ENCODE measurements around the gene CTF1.
"Not testable (repeated sequence)": the region's sequence is repeated elsewhere in the genome, so short reads cannot be mapped to it uniquely, and the experiment has no call there.

CTF1 gene, protein sequence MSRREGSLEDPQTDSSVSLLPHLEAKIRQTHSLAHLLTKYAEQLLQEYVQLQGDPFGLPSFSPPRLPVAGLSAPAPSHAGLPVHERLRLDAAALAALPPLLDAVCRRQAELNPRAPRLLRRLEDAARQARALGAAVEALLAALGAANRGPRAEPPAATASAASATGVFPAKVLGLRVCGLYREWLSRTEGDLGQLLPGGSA

DNA sequence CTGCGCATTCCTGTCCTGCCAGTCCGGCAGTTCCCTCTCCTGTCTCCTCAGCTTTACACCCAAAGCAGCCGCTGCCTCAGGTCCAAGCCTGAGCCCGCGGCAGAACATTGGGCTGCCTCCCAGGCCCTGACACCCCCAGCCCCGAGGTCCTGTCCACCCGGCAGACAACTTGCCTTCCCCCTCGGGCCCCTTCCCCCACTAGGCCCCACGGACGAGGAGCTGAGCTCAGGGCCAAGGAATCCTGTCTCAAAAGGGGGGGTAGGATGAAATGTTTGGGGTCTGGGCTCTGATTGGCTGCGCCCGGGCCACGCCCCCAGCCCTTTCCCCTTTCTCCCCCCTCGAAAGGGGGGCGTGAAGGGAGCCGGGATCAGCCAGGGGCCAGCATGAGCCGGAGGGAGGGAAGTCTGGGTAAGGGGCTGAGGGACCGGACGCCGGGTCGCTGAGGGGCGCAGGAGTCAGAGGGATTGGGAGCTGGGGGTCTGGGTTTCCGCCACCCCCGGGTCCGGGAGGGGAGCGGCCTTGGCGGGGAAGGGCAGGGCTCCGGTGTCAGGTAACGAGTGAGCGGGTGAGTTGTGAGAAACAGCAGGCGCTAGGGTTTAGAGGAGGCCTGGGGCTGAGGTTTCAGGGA is at the start of gene CTF1:
TSS of gene CTF1 (plus strand) at position 354 of the 628 bp plus-strand sequence. CDS start at position 384, 30 bp downstream.
- TF ChIP-seq, protein P1, sequence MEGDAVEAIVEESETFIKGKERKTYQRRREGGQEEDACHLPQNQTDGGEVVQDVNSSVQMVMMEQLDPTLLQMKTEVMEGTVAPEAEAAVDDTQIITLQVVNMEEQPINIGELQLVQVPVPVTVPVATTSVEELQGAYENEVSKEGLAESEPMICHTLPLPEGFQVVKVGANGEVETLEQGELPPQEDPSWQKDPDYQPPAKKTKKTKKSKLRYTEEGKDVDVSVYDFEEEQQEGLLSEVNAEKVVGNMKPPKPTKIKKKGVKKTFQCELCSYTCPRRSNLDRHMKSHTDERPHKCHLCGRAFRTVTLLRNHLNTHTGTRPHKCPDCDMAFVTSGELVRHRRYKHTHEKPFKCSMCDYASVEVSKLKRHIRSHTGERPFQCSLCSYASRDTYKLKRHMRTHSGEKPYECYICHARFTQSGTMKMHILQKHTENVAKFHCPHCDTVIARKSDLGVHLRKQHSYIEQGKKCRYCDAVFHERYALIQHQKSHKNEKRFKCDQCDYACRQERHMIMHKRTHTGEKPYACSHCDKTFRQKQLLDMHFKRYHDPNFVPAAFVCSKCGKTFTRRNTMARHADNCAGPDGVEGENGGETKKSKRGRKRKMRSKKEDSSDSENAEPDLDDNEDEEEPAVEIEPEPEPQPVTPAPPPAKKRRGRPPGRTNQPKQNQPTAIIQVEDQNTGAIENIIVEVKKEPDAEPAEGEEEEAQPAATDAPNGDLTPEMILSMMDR (IDR thresholded peaks at IDR 0.05; ENCODE audit: insufficient read depth, low read depth, low read length, missing control alignments): no peak
- peak within 1 kb of the TSS; percentile 48 for H3K4me3 ChIP-seq (ENCODE audit: low read length)
- DNase-seq (ENCODE audit: low read depth): peak; percentile 76

DNA sequence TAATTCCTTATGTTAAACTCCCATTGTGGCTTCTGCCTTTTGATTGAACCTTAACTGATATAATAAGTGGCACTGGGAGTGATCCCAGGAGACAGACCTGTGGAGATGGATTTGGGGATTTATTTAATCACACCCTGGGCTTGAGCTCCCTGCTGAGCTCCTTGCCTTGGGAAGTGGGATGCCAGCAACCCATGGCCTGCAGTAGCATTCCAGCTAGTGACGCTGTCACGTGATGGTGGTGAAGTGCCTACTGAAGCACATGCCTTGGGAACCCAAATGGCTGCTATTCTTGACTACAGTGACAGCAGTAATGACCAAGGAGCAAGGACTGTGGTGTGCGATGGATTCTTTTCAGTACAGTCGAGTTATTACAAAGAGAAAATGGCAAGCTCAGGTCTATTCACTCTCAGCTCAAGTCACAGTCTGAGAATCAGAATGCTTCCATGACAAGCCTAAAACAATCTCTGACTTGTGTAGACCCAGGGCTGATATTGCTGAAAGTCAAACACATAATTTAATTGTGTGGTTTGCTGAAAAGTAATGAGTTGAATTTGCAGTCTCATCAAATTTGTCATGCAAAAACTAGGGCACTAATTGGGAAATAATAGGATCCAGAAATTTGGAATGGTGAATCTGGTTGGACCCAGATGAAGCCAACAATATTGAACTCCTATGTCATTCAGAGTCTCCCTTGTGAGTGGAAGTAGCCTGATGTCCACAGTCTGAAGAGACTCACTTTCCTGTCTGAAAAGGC is 49.6 kb upstream of the CTF1 start:
- TF ChIP-seq, protein P1 (IDR thresholded peaks at IDR 0.05; ENCODE audit: insufficient read depth, low read depth, low read length, missing control alignments): no peak
- DNase-seq (ENCODE audit: low read depth): no peak
- no peak overlapping the region for H3K4me3 ChIP-seq (ENCODE audit: low read length)

DNA sequence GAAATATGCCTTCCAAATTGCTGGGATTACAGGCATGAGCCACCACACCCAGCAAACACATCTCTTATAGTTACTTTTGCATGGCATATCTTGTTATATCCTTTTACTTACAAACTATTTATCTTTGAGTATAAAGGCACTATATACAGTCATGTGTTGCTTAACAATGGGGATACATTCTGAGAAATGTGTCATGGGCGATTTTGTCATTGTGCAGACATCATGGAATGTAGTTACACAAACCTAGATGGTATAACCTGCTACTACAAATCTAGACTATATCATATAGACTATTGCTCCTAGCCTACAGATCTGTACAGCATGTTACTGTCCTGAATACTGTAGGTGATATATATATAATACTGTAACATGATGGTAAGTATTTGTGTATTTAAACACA is 46.2 kb upstream of the CTF1 start:
- TF ChIP-seq, protein P1 (IDR thresholded peaks at IDR 0.05; ENCODE audit: insufficient read depth, low read depth, low read length, missing control alignments): no peak
- DNase-seq (ENCODE audit: low read depth): peak; percentile 65
- H3K4me3 ChIP-seq (ENCODE audit: low read length): no peak overlapping the region

DNA sequence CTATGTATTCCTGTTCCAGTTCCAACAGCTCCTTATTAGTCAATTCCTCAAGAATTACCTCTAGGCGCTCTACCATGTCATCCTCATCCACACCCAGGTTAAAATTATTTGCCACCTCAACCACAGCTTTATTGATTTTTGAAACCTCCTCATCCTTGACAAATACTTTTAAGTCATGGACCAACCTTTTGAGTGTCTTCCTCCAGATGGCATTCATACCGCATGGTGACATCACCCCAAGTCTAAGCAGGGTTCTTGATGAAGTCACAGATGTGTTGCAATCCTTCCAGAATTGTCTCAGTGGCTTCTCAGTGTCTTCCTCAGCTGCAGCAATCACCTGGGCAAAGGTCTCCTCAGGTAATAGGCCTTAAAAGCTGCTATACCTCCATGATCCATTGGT is 42.7 kb upstream of the CTF1 start:
- TF ChIP-seq, protein P1 (IDR thresholded peaks at IDR 0.05; ENCODE audit: insufficient read depth, low read depth, low read length, missing control alignments): no peak
- DNase-seq (ENCODE audit: low read depth): peak; percentile 92
- H3K4me3 ChIP-seq (ENCODE audit: low read length): no peak overlapping the region

DNA sequence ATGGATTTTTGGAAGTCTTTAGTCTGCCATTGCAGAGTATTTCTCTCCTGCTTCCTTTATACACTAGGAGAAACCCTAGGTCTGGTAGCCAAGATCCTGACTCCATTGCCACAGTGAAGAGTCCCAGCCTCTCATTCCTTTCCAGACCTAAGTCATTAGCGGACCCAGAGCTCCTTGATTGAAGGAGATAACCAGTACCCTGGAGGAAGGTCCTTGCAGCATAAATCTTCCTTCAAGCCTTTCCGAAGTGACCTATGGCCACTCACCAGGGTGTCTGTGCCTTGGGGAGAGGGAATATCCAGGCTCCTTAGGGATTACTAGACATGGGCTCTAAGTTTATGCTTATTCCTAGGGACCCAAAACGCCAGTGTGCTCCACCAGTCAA is 38.3 kb upstream of the CTF1 start:
- TF ChIP-seq, protein P1 (IDR thresholded peaks at IDR 0.05; ENCODE audit: insufficient read depth, low read depth, low read length, missing control alignments): no peak
- DNase-seq (ENCODE audit: low read depth): no peak
- no peak overlapping the region for H3K4me3 ChIP-seq (ENCODE audit: low read length)

DNA sequence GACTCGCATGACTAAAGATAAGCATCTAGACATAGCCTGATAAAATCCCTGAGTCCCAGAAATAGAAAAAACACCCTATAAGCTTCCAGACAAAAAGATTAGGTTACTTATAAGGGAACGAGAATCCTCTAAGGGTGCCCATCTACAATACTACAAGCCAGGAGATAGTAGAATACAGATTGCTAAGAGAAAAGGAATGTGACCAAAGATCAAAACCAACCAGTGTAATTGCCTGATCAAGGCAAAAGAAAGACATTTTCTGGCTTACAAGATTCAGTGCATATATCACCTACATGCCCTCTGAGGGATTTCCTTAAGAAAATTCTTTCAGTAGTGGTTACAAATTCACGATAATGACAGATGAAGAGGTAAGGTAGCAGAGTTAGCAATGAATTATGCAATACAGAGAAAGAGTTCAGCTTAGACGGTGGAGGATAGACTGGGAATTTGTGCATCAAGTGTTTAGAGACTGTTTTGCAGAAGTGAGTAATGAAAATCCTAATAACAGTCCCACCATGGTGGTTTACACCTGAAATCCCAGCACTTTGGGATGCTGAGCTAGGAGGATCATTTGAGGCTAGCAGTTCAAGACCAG is 37.5 kb upstream of the CTF1 start:
- DNase-seq (ENCODE audit: low read depth): no peak
- TF ChIP-seq, protein P1 (IDR thresholded peaks at IDR 0.05; ENCODE audit: insufficient read depth, low read depth, low read length, missing control alignments): no peak
- H3K4me3 ChIP-seq (ENCODE audit: low read length): no peak overlapping the region

DNA sequence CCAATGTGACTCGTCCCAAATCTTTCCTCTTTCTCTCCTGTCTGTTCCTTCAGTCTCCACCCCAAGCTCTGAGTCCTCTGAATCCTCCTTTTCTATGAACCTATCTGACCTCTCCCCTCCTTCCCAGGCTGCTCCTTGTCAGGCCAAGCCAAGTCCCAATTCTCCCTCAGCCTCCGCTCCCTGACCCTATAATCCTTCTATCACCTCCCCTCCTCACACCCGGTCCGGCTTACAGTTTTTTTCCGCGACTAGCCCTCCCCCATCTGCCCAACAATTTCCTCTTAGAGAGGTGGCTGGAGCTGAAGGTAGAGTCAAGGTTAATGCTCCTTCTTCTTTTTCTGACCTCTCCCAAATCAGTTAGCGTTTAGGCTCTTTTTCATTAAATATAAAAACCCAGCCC is 35.7 kb upstream of the CTF1 start:
- H3K4me3 ChIP-seq (ENCODE audit: low read length); DNase-seq (ENCODE audit: low read depth): not testable (repeated sequence)

DNA sequence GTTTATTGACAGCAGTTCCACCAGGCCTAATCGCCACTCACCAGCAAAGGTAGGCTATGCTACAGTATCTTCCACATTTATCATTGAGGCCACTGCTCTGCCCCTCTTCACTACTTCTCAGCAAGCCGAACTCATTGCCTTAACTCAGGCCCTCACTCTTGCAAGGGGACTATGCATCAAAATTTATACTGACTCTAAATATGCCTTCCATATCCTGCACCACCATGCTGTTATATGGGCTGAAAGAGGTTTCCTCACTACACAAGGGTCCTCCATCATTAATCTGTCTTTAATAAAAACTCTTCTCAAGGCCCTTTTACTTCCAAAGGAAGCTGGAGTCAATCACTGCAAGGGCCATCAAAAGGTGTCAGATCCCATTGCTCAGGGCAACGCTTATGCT is 33.2 kb upstream of the CTF1 start:
- not testable (repeated sequence) for DNase-seq (ENCODE audit: low read depth); H3K4me3 ChIP-seq (ENCODE audit: low read length)
